IMR-90 (cell line): ENCODE results near the gene DPM1. TPM values are rescaled to one million over a fixed set of nuclear protein-coding genes. Genes with fewer than 3 reads are reported as not detected.

Source experiments
- ATAC-seq: fragments of 200-7000 bp; cut with Tn5 transposase; 2 replicates; pipeline ENCODE4 v1.9.1; 2020; ENCODE audit warnings: low read depth, mild to moderate bottlenecking, moderate library complexity
- BruUV-seq: library from RNA; stranded (reverse); fragments of 400-500 nt; replicated peaks from 2 replicates; lab custom pipeline; 2021; lab: Mats Ljungman, UMichigan
- CTCF ChIA-PET: fragments of 300-600 bp; formaldehyde crosslinking; extraction: SDS; loops from one replicate; lab custom pipeline; 2021; ENCODE audit warnings: antibody characterized with exemption; lab: Yijun Ruan, JAX
- POLR2A ChIA-PET: fragments of 300-600 bp; sonication (Branson Sonifier 250); formaldehyde crosslinking; loops from one replicate; lab custom pipeline; 2022; ENCODE audit warnings: antibody characterized with exemption; ENCODE audit not compliant: unreplicated experiment; lab: Charles Lee
- DNase-seq: peaks from one replicate; pipeline ENCODE4 v3.0.0; 2013
- H2AFZ ChIP-seq: replicated peaks from 2 replicates; pipeline ENCODE3; 2013; ENCODE audit warnings: low read length, mild to moderate bottlenecking; ENCODE audit not compliant: poor library complexity
- H2AK5ac ChIP-seq: 2 replicates; pipeline ENCODE4 v1.6.1; 2013; ENCODE audit warnings: low read depth, low read length, inconsistent platforms
- H2AK9ac ChIP-seq: replicated peaks from 2 replicates; pipeline ENCODE3; 2013; ENCODE audit warnings: mild to moderate bottlenecking, low read depth, low read length, moderate library complexity; ENCODE audit not compliant: poor library complexity
- H2BK120ac ChIP-seq: 2 replicates; pipeline ENCODE4 v1.6.1; 2013; ENCODE audit warnings: low read depth, low read length, inconsistent platforms
- H2BK15ac ChIP-seq: 3 replicates; pipeline ENCODE4 v1.6.1; 2013; ENCODE audit warnings: low read depth, low read length, inconsistent platforms
- H2BK20ac ChIP-seq: 2 replicates; pipeline ENCODE4 v1.6.1; 2013; ENCODE audit warnings: low read depth, mild to moderate bottlenecking, inconsistent platforms, low read length, moderate library complexity
- H2BK5ac ChIP-seq: 2 replicates; pipeline ENCODE4 v1.6.1; 2013; ENCODE audit warnings: mild to moderate bottlenecking, low read depth, low read length, inconsistent platforms; ENCODE audit not compliant: poor library complexity, severe bottlenecking
- H3K14ac ChIP-seq: replicated peaks from 2 replicates; pipeline ENCODE4 v1.6.1; 2013; ENCODE audit warnings: low read depth, low read length, inconsistent platforms
- H3K18ac ChIP-seq: 2 replicates; pipeline ENCODE4 v1.6.1; 2013; ENCODE audit warnings: low read depth, low read length, control low read depth
- H3K23ac ChIP-seq: 2 replicates; pipeline ENCODE4 v1.6.1; 2013; ENCODE audit warnings: low read depth, low read length, inconsistent platforms
- H3K27ac ChIP-seq: 2 replicates; pipeline ENCODE4 v1.5.1; 2013; ENCODE audit warnings: mild to moderate bottlenecking, control low read depth, low read length; ENCODE audit not compliant: insufficient read depth
- H3K27me3 ChIP-seq: 2 replicates; pipeline ENCODE4 v1.6.1; 2013; ENCODE audit warnings: low read length; ENCODE audit not compliant: control insufficient read depth, insufficient read depth
- H3K36me3 ChIP-seq: 2 replicates; pipeline ENCODE4 v1.6.1; 2013; ENCODE audit warnings: low read length, mixed read lengths; ENCODE audit not compliant: control insufficient read depth, insufficient read depth
- H3K4ac ChIP-seq: 2 replicates; pipeline ENCODE4 v1.6.1; 2013; ENCODE audit warnings: low read depth, low read length, inconsistent platforms
- H3K4me1 ChIP-seq: 2 replicates; pipeline ENCODE4 v1.6.1; 2013; ENCODE audit warnings: low read length, mixed read lengths; ENCODE audit not compliant: control insufficient read depth, insufficient read depth
- H3K4me2 ChIP-seq: 2 replicates; pipeline ENCODE4 v1.6.1; 2013; ENCODE audit warnings: low read depth, mild to moderate bottlenecking, control low read depth, low read length, moderate library complexity
- H3K4me3 ChIP-seq: 2 replicates; pipeline ENCODE4 v1.5.1; 2013; ENCODE audit warnings: low read depth, mild to moderate bottlenecking, control low read depth, low read length, moderate library complexity; ENCODE audit not compliant: insufficient read depth
- H3K56ac ChIP-seq: 2 replicates; pipeline ENCODE4 v1.6.1; 2013; ENCODE audit warnings: low read length, inconsistent platforms; ENCODE audit not compliant: insufficient read depth; ENCODE audit errors: extremely low read depth
- H3K79me1 ChIP-seq, 2 experiments: 2 replicates each; pipeline ENCODE4 v1.6.1; 2013; ENCODE audit warnings: low read length in 2 of 2, inconsistent platforms in 1 of 2, low read depth in 1 of 2
- H3K9ac ChIP-seq: 2 replicates; pipeline ENCODE4 v1.6.1; 2013; ENCODE audit warnings: low read depth, low read length, control low read depth
- H3K9me1 ChIP-seq: 2 replicates; pipeline ENCODE4 v1.6.1; 2013; ENCODE audit warnings: low read length, inconsistent platforms; ENCODE audit not compliant: insufficient read depth
- H3K9me3 ChIP-seq: 2 replicates; pipeline ENCODE4 v1.6.1; 2013; ENCODE audit warnings: low read length; ENCODE audit not compliant: control insufficient read depth, insufficient read depth
- H4K20me1 ChIP-seq: 2 replicates; pipeline ENCODE4 v1.6.1; 2013; ENCODE audit warnings: low read length, inconsistent platforms; ENCODE audit not compliant: insufficient read depth
- H4K5ac ChIP-seq: 2 replicates; pipeline ENCODE4 v1.6.1; 2013; ENCODE audit warnings: mild to moderate bottlenecking, low read depth, low read length, control low read depth
- H4K8ac ChIP-seq, 2 experiments: 2 replicates each; pipeline ENCODE4 v1.6.1; 2013; ENCODE audit warnings: low read depth in 2 of 2, low read length in 2 of 2, control low read depth in 1 of 2, inconsistent platforms in 1 of 2
- H4K91ac ChIP-seq: 2 replicates; pipeline ENCODE4 v1.6.1; 2013; ENCODE audit warnings: low read depth, low read length, inconsistent platforms; ENCODE audit not compliant: insufficient read depth
- POLR2A ChIP-seq: IDR thresholded peaks from 2 replicates; pipeline ENCODE4 v1.6.1; 2012; ENCODE audit warnings: mild to moderate bottlenecking, low read depth, low read length
- WGBS, 2 experiments: methylation state at CpG; one replicate each; pipeline versions ENCODE4 v1.1.5 to v1.1.7; 2013; ENCODE audit warnings: missing lambda C conversion rate in 2 of 2; ENCODE audit not compliant: insufficient read length in 1 of 2; ENCODE audit errors: extremely low coverage in 2 of 2; 5-methylcytosine and 5-hydroxymethylcytosine counted together
- dilution Hi-C: fragments of 300-500 bp; cut with HindIII; formaldehyde crosslinking; loops from one replicate; pipeline ENCODE4 v1.14.3; 2018; ENCODE audit warnings: low sequenced_read_pairs; ENCODE audit not compliant: unreplicated experiment
- in situ Hi-C: fragments of 300-500 bp; cut with MboI; formaldehyde crosslinking; loops from 3 replicates; pipeline ENCODE4 v1.14.3; 2019; ENCODE audit warnings: low sequenced_read_pairs, inconsistent platforms, mixed read lengths
- intact Hi-C: fragments of 100-400 bp; cut with micrococcal nuclease; formaldehyde crosslinking; loops from 2 replicates; pipeline ENCODE4 v1.10.0; 2022
- polyA plus RNA-seq, 3 experiments: library from polyadenylated mRNA; depleted of rRNA; stranded (reverse); fragments of >200 nt; gene quantifications; 2 replicates each; pipeline ENCODE4 v1.2.3, GENCODE V29; 2012; ENCODE audit warnings: low replicate concordance in 1 of 3
- total RNA-seq: library from RNA; depleted of rRNA; stranded (reverse); fragments of >200 nt; gene quantifications from 2 replicates; pipeline ENCODE4 v1.2.3, GENCODE V29; 2012
- TF ChIP-seq, protein P1 (sequence below): fragments of 150-350 bp; IDR thresholded peaks from 2 replicates; pipeline ENCODE4 v1.6.1; 2017; ENCODE audit warnings: mild to moderate bottlenecking, antibody characterized with exemption, low read length, low read depth

DPM1 gene
- total and polyA plus RNA-seq, 2 of the 4 experiments (the other 2 are of a cell fraction), result 59.1 to 89.1 TPM

GRCh38 chr20:50916257-50916656 is 42.1 kb downstream of the DPM1 start:
- no peak overlapping the region for H3K4me2 ChIP-seq

More at GRCh38 chr20:50916257-50916656, 42.1 kb downstream of the DPM1 start:
- H4K8ac ChIP-seq, result no peak overlapping the region
- peaks cover 7 to 68% of the 10 kb centered on the region in 2 experiments; a peak in 3 of 4 replicates for H3K79me1 ChIP-seq
- H3K9me1 ChIP-seq, result peaks cover 23% of the 10 kb centered on the region
- ChIA-PET POLR2A (no interaction called here), CTCF (interaction anchor here (0.8 to 2.0 kb wide), 2 partner anchors 13 to 122 kb away, joined by 4 to 5 read pairs; partner anchors contain the start of gene BCAS4)
- no peak overlapping the region for H2BK5ac ChIP-seq
- TF ChIP-seq, protein P1, sequence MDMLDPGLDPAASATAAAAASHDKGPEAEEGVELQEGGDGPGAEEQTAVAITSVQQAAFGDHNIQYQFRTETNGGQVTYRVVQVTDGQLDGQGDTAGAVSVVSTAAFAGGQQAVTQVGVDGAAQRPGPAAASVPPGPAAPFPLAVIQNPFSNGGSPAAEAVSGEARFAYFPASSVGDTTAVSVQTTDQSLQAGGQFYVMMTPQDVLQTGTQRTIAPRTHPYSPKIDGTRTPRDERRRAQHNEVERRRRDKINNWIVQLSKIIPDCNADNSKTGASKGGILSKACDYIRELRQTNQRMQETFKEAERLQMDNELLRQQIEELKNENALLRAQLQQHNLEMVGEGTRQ, result peak; percentile 68
- TF ChIP-seq POLR2A, result no peak
- DNase-seq, result peak; percentile 61
- intact Hi-C loops (no loop called here), dilution Hi-C loops (loop anchor here (25.0 kb wide), 1 partner anchor 104 kb away; no protein-coding TSS in a partner anchor), in situ Hi-C loops (no loop called here)
- peaks cover 28% of the 10 kb centered on the region for H3K4me1 ChIP-seq
- BruUV-seq, result no TSS peak
- ATAC-seq, result peak; percentile 15; the same call in 1 of the 2 replicates
- no peak overlapping the region for H3K56ac ChIP-seq
- no peak overlapping the region for H3K18ac ChIP-seq
- no peak overlapping the region for H2AFZ ChIP-seq
- no peak overlapping the region for H4K91ac ChIP-seq
- H3K27ac ChIP-seq, result no peak overlapping the region
- 50% methylated on average over 2 of the region's 5 CpGs; no CpG with 5 or more reads in 1 of the 2 experiments for WGBS, 2 experiments
- H3K4me3 ChIP-seq, result no peak overlapping the region
- H4K20me1 ChIP-seq, result peaks cover 96% of the 10 kb centered on the region
- H3K36me3 ChIP-seq, result 0 out of 2 replicates have a peak, but pooled peaks cover 2% of the 10 kb centered on the region
- H2BK15ac ChIP-seq, result no peak overlapping the region
- H3K23ac ChIP-seq, result no peak overlapping the region
- H3K27me3 ChIP-seq, result no peaks in the 10 kb centered on the region
- no peak overlapping the region for H3K14ac ChIP-seq
- no peak overlapping the region for H2BK120ac ChIP-seq
- H3K9me3 ChIP-seq, result no peaks in the 10 kb centered on the region
- H2AK9ac ChIP-seq, result no peak overlapping the region
- H4K5ac ChIP-seq, result no peak overlapping the region
- no peak overlapping the region for H3K4ac ChIP-seq
- no peak overlapping the region for H2AK5ac ChIP-seq
- no peak overlapping the region for H3K9ac ChIP-seq
- no peak overlapping the region for H2BK20ac ChIP-seq
